Measurements from ENCODE around the gene CYB561D1. TPM values are rescaled to one million over a fixed set of nuclear protein-coding genes. Genes with fewer than 3 reads are reported as not detected.
"Not testable (repeated sequence)": the region's sequence is repeated elsewhere in the genome, so short reads cannot be mapped to it uniquely, and the experiment has no call there.

CYB561D1 gene
- total RNA-seq, 2 donors from 2014 or later = 8.1 to 12.5 TPM

- H3K27ac ChIP-seq = no peak overlapping the region
- intact Hi-C loops (cut with DNase I) = no loop called here
- peaks cover 33% of the 10 kb centered on the region for H3K27me3 ChIP-seq
- no peaks in the 10 kb centered on the region for H3K36me3 ChIP-seq
- no peak overlapping the region for H3K4me3 ChIP-seq
- no peak for DNase-seq
- H3K4me1 ChIP-seq = no peaks in the 10 kb centered on the region
- H3K9me3 ChIP-seq = no peaks in the 10 kb centered on the region
- TF ChIP-seq CTCF (IDR thresholded peaks at IDR 0.05) = no peak
- H3K9ac ChIP-seq (ENCODE audit: low read depth in 2 of 2, low read length in 2 of 2) = no peak overlapping the region
Measured at GRCh38 chr1:109468903-109469302, 25.0 kb upstream of the CYB561D1 start.

- no peak overlapping the region for H3K27ac ChIP-seq
- no peak for DNase-seq
- H3K36me3 ChIP-seq = no peaks in the 10 kb centered on the region
- peaks cover 25% of the 10 kb centered on the region for H3K27me3 ChIP-seq
- no peaks in the 10 kb centered on the region for H3K9me3 ChIP-seq
- intact Hi-C loops (cut with DNase I) = no loop called here
- TF ChIP-seq CTCF (IDR thresholded peaks at IDR 0.05) = no peak
- no peaks in the 10 kb centered on the region for H3K4me1 ChIP-seq
- H3K4me3 ChIP-seq = no peak overlapping the region
- no peak overlapping the region for H3K9ac ChIP-seq (ENCODE audit: low read depth in 2 of 2, low read length in 2 of 2)
Measured at GRCh38 chr1:109470245-109470644, 23.6 kb upstream of the CYB561D1 start.

- no peaks in the 10 kb centered on the region for H3K36me3 ChIP-seq
- TF ChIP-seq CTCF (IDR thresholded peaks at IDR 0.05) = no peak
- DNase-seq = no peak
- no peak overlapping the region for H3K9ac ChIP-seq (ENCODE audit: low read depth in 2 of 2, low read length in 2 of 2)
- H3K27ac ChIP-seq = no peak overlapping the region
- intact Hi-C loops (cut with DNase I) = no loop called here
- H3K4me3 ChIP-seq = no peak overlapping the region
- no peaks in the 10 kb centered on the region for H3K27me3 ChIP-seq
- no peaks in the 10 kb centered on the region for H3K9me3 ChIP-seq
- H3K4me1 ChIP-seq = no peaks in the 10 kb centered on the region
Measured at GRCh38 chr1:109472779-109473178, 21.1 kb upstream of the CYB561D1 start.

GRCh38 chr1:109473284-109474057 lies 20.4 kb upstream of the CYB561D1 start:
- H3K27me3 ChIP-seq; intact Hi-C loops (cut with DNase I); DNase-seq; H3K4me1 ChIP-seq; H3K36me3 ChIP-seq; H3K9me3 ChIP-seq; H3K9ac ChIP-seq (ENCODE audit: low read depth in 2 of 2, low read length in 2 of 2); H3K27ac ChIP-seq; H3K4me3 ChIP-seq: not testable (repeated sequence)

- no peak overlapping the region for H3K27ac ChIP-seq
- no peaks in the 10 kb centered on the region for H3K36me3 ChIP-seq
- H3K9ac ChIP-seq (ENCODE audit: low read depth in 2 of 2, low read length in 2 of 2) = no peak overlapping the region
- no peaks in the 10 kb centered on the region for H3K27me3 ChIP-seq
- no peak for TF ChIP-seq CTCF (IDR thresholded peaks at IDR 0.05)
- DNase-seq = no peak
- no peaks in the 10 kb centered on the region for H3K4me1 ChIP-seq
- H3K4me3 ChIP-seq = no peak overlapping the region
- intact Hi-C loops (cut with DNase I) = loop anchor here (5.0 kb wide), 1 partner anchor 42 kb away; no protein-coding TSS in a partner anchor
- no peaks in the 10 kb centered on the region for H3K9me3 ChIP-seq
Measured at GRCh38 chr1:109474697-109475096, 19.2 kb upstream of the CYB561D1 start.

GRCh38 chr1:109475261-109475660 lies 18.6 kb upstream of the CYB561D1 start:
- no peak for DNase-seq
- Histone ChIP-seq H3K27ac (no peak overlapping the region), H3K9me3 (no peaks in the 10 kb centered on the region), H3K9ac (ENCODE audit: low read depth in 2 of 2, low read length in 2 of 2) (no peak overlapping the region), H3K4me1 (no peaks in the 10 kb centered on the region), H3K36me3 (no peaks in the 10 kb centered on the region), H3K4me3 (no peak overlapping the region), H3K27me3 (no peaks in the 10 kb centered on the region)
- intact Hi-C loops (cut with DNase I) = loop anchor here (5.0 kb wide), 1 partner anchor 43 kb away; no protein-coding TSS in a partner anchor
- TF ChIP-seq CTCF (IDR thresholded peaks at IDR 0.05) = no peak
